A549 treated with Hydrocortisone at 1 μM for 4 hours (cell line): ENCODE data around the gene CCNT2. TPM values are rescaled to one million over a fixed set of nuclear protein-coding genes. Genes with fewer than 3 reads are reported as not detected.

Experiments
- total RNA-seq: library from RNA; stranded (reverse); fragments of 200-300 nt; extraction: Qiagen RNA extraction; gene quantifications from 5 replicates; pipeline ENCODE4 v1.2.3, GENCODE V29; 2022

CCNT2 gene
- 7.9 to 10.7 TPM (median 10.1 TPM) in 5 replicates for total RNA-seq

DNA sequence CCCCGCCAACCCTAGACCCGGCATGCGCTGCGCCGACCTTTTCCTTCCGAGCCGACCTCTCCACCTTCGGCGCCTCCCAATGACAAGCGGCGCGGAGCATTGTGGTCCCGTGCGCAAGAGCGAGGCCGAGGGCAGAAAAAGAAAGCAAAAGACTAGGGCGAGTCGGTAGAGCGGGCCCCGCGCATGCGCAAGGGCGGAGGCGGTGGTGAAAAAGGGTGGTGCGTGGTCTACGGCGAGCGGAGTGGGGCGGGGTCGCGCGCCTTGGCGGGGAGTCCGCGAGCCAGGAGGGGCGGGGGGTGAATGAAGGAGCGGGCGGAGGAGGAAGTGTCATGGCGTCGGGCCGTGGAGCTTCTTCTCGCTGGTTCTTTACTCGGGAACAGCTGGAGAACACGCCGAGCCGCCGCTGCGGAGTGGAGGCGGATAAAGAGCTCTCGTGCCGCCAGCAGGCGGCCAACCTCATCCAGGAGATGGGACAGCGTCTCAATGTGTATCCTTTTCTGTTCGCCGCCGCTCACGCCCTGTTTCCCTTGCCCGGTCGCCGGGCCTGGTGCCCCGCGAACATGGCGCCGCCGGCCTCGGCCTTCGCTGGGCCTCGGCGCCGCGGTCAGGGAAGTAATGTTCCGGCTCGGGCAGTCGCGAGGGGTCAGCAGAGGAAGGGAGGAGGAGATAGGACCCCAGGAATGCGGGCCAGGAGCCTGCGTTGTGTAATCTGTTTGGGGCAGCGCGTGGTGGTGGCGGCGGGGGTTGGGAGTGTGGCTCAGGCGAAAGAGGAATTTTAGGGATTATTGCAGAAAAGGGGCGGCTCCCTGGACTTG, at the start of gene CCNT2:
TSS of gene CCNT2 (plus strand) at position 297 of the 815 bp plus-strand sequence. CDS start at position 330, 33 bp downstream.

Other genes with a start within 250 kb of the CCNT2 start
- 0.06 to 0.22 TPM (median 0.16 TPM) in 5 replicates for gene TMEM163, start 199.8 kb upstream of the CCNT2 start, total RNA-seq
- gene ACMSD, start 80.2 kb upstream of the CCNT2 start, total RNA-seq, result not detected in 5 replicates
- not detected in 5 replicates for gene MAP3K19, start 128.6 kb downstream of the CCNT2 start, total RNA-seq
- 23.1 to 33.0 TPM (median 26.8 TPM) in 5 replicates for gene RAB3GAP1, start 133.5 kb downstream of the CCNT2 start, total RNA-seq